Gastrocnemius medialis (tissue), 4 donors: Measurements from ENCODE around the gene TCF12.

Source experiments
- CTCF ChIP-seq, 5 experiments: fragments of 450-650 bp in 3 of 5; fragments of 200-600 bp in 2 of 5; sonication (generic) in 2 of 5; IDR thresholded peaks in 4 of 5; conservative IDR thresholded peaks in 1 of 5; 1 replicate in 4 of 5; 2 replicates in 1 of 5; pipeline ENCODE4 v1.5.1; 2016 to 2019; ENCODE audit warnings: antibody characterized with exemption in 5 of 5, mild to moderate bottlenecking in 3 of 5, moderate library complexity in 3 of 5
- POLR2A ChIP-seq, 2 donors: fragments of 450-650 bp; IDR thresholded peaks; one replicate each; pipeline ENCODE4 v1.6.1; 2017; ENCODE audit warnings: antibody characterized with exemption in 2 of 2, mild to moderate bottlenecking in 2 of 2, moderate library complexity in 2 of 2

- TF ChIP-seq CTCF (IDR thresholded peaks at IDR 0.05 in 4 of 5, conservative IDR thresholded peaks at IDR 0.05 in 1 of 5) (no peak), POLR2A (IDR thresholded peaks at IDR 0.05) (no peak)
Observed at GRCh38 chr15:57061281-57061680, 142.8 kb downstream of the TCF12 start.
